ENCODE results near the gene MBIP.

DNA sequence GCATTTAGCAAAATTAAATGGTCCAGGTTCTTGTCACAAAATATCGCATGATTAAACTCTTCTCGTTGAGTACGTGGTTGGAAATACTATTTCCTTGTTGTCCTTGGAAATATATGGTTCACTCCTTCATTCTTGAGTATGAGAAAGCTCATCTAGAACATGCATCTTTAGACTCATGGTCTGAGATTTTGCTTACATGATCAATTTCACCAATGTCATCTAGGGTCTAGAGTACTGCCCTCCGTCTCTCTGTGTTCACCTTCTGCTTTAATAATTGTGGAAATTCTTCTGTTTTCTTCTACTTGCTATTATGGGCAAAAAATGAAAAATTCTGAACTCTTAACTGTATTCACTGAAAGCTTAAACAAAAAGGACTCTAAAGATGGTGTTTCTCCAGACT, 25.9 kb downstream of the MBIP start:
- TF ChIP-seq, protein P1, sequence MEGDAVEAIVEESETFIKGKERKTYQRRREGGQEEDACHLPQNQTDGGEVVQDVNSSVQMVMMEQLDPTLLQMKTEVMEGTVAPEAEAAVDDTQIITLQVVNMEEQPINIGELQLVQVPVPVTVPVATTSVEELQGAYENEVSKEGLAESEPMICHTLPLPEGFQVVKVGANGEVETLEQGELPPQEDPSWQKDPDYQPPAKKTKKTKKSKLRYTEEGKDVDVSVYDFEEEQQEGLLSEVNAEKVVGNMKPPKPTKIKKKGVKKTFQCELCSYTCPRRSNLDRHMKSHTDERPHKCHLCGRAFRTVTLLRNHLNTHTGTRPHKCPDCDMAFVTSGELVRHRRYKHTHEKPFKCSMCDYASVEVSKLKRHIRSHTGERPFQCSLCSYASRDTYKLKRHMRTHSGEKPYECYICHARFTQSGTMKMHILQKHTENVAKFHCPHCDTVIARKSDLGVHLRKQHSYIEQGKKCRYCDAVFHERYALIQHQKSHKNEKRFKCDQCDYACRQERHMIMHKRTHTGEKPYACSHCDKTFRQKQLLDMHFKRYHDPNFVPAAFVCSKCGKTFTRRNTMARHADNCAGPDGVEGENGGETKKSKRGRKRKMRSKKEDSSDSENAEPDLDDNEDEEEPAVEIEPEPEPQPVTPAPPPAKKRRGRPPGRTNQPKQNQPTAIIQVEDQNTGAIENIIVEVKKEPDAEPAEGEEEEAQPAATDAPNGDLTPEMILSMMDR (IDR thresholded peaks at IDR 0.05; ENCODE audit: low read length) = no peak
- TF ChIP-seq EZH2 (optimal IDR thresholded peaks at IDR 0.05; ENCODE audit: low read depth, low read length) (no peak), EZH2phosphoT487 (IDR thresholded peaks at IDR 0.05; ENCODE audit: low read length) (no peak)
